Colonic mucosa (tissue), 4 donors: ENCODE data around the gene HLA-DQB1. TPM values are rescaled to one million over a fixed set of nuclear protein-coding genes. Genes with fewer than 3 reads are reported as not detected.
A peak's percentile ranks its signal among the peaks of the same experiment; 100 is the strongest.

Experiments
- DNase-seq: peaks from one replicate; pipeline ENCODE4 v3.0.0-alpha.2; 2020
- H3K27ac ChIP-seq: fragments of 200-600 bp; one replicate; pipeline ENCODE4 v1.8.0; 2021
- H3K27me3 ChIP-seq: fragments of 200-600 bp; one replicate; pipeline ENCODE4 v1.8.0; 2021
- H3K36me3 ChIP-seq: fragments of 200-600 bp; one replicate; pipeline ENCODE4 v1.8.0; 2021
- H3K4me1 ChIP-seq: fragments of 200-600 bp; one replicate; pipeline ENCODE4 v1.8.0; 2021; ENCODE audit warnings: mild to moderate bottlenecking
- H3K4me3 ChIP-seq: fragments of 200-600 bp; one replicate; pipeline ENCODE4 v1.8.0; 2021
- H3K9ac ChIP-seq, 2 donors: one replicate each; pipeline ENCODE4 v1.7.0; 2013; ENCODE audit warnings: control low read depth in 2 of 2, low read depth in 2 of 2, low read length in 2 of 2
- H3K9me3 ChIP-seq: fragments of 200-600 bp; one replicate; pipeline ENCODE4 v1.8.0; 2021
- CTCF ChIP-seq: fragments of 200-600 bp; IDR thresholded peaks from one replicate; pipeline ENCODE4 v1.8.0; 2022; ENCODE audit warnings: antibody characterized with exemption, mild to moderate bottlenecking
- intact Hi-C: fragments of 100-400 bp; cut with DNase I; formaldehyde crosslinking; loops from one replicate; pipeline ENCODE4 v1.14.1; 2022
- total RNA-seq, 2 donors: library from RNA; stranded (reverse); fragmentation: NEBNext Ultra II Directional in 1 of 2; extraction: Animal tissue kit (Norgen Biotek cat#: 25700) in 1 of 2; gene quantifications; one replicate each; pipeline ENCODE4 v1.2.1, GENCODE V29; 2021
- donor health status: healthy.
- donor health status: DM: no; HTN: no; CAD: no.
- donor health status: DM: no; HTN: no; CAD: no.

HLA-DQB1 gene
- total RNA-seq, 2 donors from 2014 or later, result 1.8 to 6.5 TPM

GRCh38 chr6:32668226-32668747 is 1.8 kb upstream of the HLA-DQB1 start:
- Histone ChIP-seq H3K9me3 (no peaks in the 10 kb centered on the region), H3K27ac (no peak overlapping the region), H3K9ac (no peak overlapping the region), H3K27me3 (no peaks in the 10 kb centered on the region), H3K36me3 (no peaks in the 10 kb centered on the region), H3K4me1 (no peaks in the 10 kb centered on the region), H3K4me3 (no peak overlapping the region)
- TF ChIP-seq CTCF, result no peak
- peak; percentile 45 for DNase-seq
- intact Hi-C loops, result no loop called here

GRCh38 chr6:32665661-32666060 is 796 bp downstream of the HLA-DQB1 start:
- no peak overlapping the region for H3K9ac ChIP-seq
- no peaks in the 10 kb centered on the region for H3K4me1 ChIP-seq
- H3K27ac ChIP-seq, result no peak overlapping the region
- H3K36me3 ChIP-seq, result no peaks in the 10 kb centered on the region
- TF ChIP-seq CTCF, result no peak
- no peak overlapping the region for H3K4me3 ChIP-seq
- no peaks in the 10 kb centered on the region for H3K9me3 ChIP-seq
- H3K27me3 ChIP-seq, result no peaks in the 10 kb centered on the region
- DNase-seq, result no peak
- intact Hi-C loops, result no loop called here

DNA sequence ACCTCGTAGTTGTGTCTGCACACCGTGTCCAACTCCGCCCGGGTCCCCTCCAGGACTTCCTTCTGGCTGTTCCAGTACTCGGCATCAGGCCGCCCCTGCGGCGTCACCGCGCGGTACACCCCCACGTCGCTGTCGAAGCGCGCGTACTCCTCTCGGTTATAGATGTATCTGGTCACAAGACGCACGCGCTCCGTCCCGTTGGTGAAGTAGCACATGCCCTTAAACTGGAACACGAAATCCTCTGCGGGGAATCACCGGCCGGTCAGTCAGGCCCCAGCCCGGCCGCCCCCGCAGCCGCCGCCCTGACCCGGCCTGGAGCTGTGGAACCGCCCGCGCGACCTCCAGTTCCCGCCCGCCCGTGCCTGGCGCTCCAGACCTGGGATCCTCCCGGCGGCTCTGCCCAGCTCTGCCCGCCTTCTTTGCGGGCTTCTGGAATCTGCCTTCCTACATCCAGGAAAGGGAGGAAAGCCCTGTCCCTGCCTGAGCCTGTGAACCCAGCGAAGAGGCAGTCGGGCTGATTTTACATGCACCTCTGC is 1.6 kb downstream of the HLA-DQB1 start:
- Histone ChIP-seq H3K27ac (no peak overlapping the region), H3K9ac (no peak overlapping the region), H3K9me3 (no peaks in the 10 kb centered on the region), H3K27me3 (no peaks in the 10 kb centered on the region), H3K4me3 (no peak overlapping the region), H3K36me3 (no peaks in the 10 kb centered on the region), H3K4me1 (no peaks in the 10 kb centered on the region)
- intact Hi-C loops, result no loop called here
- no peak for TF ChIP-seq CTCF
- no peak for DNase-seq

GRCh38 chr6:32664354-32664753 is 2.1 kb downstream of the HLA-DQB1 start:
- no peak for TF ChIP-seq CTCF
- H3K27me3 ChIP-seq, result no peaks in the 10 kb centered on the region
- no peak for DNase-seq
- no peaks in the 10 kb centered on the region for H3K9me3 ChIP-seq
- H3K36me3 ChIP-seq, result no peaks in the 10 kb centered on the region
- intact Hi-C loops, result no loop called here
- H3K4me3 ChIP-seq, result no peak overlapping the region
- H3K27ac ChIP-seq, result no peak overlapping the region
- no peak overlapping the region for H3K9ac ChIP-seq
- no peaks in the 10 kb centered on the region for H3K4me1 ChIP-seq

- no peak for DNase-seq
- Histone ChIP-seq H3K27me3 (no peaks in the 10 kb centered on the region), H3K27ac (no peak overlapping the region), H3K4me3 (no peak overlapping the region), H3K36me3 (no peaks in the 10 kb centered on the region), H3K4me1 (no peaks in the 10 kb centered on the region), H3K9me3 (no peaks in the 10 kb centered on the region), H3K9ac (no peak overlapping the region)
- intact Hi-C loops, result no loop called here
- no peak for TF ChIP-seq CTCF
Measured at GRCh38 chr6:32662836-32663235, 3.6 kb downstream of the HLA-DQB1 start.
